SU-DHL-6 (cell line): ENCODE measurements around the gene PEX3.

ENCODE experiments used
- CTCF ChIP-seq: fragments of 200-600 bp; sonication (generic); IDR thresholded peaks from one replicate; pipeline ENCODE4 v1.5.1; 2017; ENCODE audit warnings: antibody characterized with exemption, mild to moderate bottlenecking, low read length, moderate library complexity; ENCODE audit not compliant: insufficient read depth, poor library complexity, severe bottlenecking
- EZH2phosphoT487 ChIP-seq: fragments of 200-600 bp; sonication (generic), shearing (Covaris generic); conservative IDR thresholded peaks from 2 replicates; pipeline ENCODE4 v1.6.1; 2018; ENCODE audit warnings: mild to moderate bottlenecking, antibody characterized with exemption, low read length, moderate library complexity, mixed read lengths

- TF ChIP-seq CTCF (no peak), EZH2phosphoT487 (no peak)
Observed at GRCh38 chr6:143449714-143450452, 722 bp upstream of the PEX3 start.
